K562 (cell line): ENCODE measurements around the gene SELENOT. TPM values are rescaled to one million over a fixed set of nuclear protein-coding genes. Genes with fewer than 3 reads are reported as not detected.

ENCODE experiments used
- ATAC-seq: fragments of 200-7000 bp; cut with Tn5 transposase; 3 replicates; pipeline ENCODE4 v1.9.1; 2020; ENCODE audit warnings: moderate library complexity
- BruUV-seq: library from RNA; stranded (reverse); fragments of 400-500 nt; replicated peaks from 2 replicates; lab custom pipeline; 2021; lab: Mats Ljungman, UMichigan
- CTCF ChIA-PET: fragments of 300-600 bp; formaldehyde crosslinking; extraction: SDS; loops from one replicate; lab custom pipeline; 2021; ENCODE audit warnings: low intra/inter-chr PET ratio; lab: Yijun Ruan, JAX
- POLR2A ChIA-PET: fragments of 300-600, 350-650 bp; sonication (Branson Sonifier 250); formaldehyde crosslinking; extraction: SDS; loops from one replicate; lab custom pipeline; 2021; ENCODE audit warnings: antibody characterized with exemption, inconsistent platforms; lab: Yijun Ruan, JAX
- DNase-seq, 4 experiments: peaks; one replicate each; pipeline versions ENCODE4 v3.0.0 to v3.0.0-alpha.2; 2011 to 2018; ENCODE audit warnings: low spot score in 3 of 4, mixed read lengths in 3 of 4; ENCODE audit errors: extremely low read depth in 1 of 4
- FAIRE-seq: peaks from 2 replicates; lab custom pipeline; 2011; peaks lifted over from hg19 to GRCh38; lab: Jason Lieb, UNC
- H2AFZ ChIP-seq: 2 replicates; pipeline ENCODE4 v1.6.0; 2011; ENCODE audit warnings: low read depth, low read length, control low read depth, inconsistent platforms
- H3K27ac ChIP-seq: fragments of 200-600 bp; 3 replicates; pipeline ENCODE4 v1.8.0; 2011; ENCODE audit warnings: low read depth, mild to moderate bottlenecking, control low read depth, inconsistent platforms, low read length, moderate library complexity, mixed read lengths; ENCODE audit errors: extremely low read depth
- H3K27me3 ChIP-seq, 2 experiments: fragments of 300-600 bp in 1 of 2; 2 replicates in 1 of 2; 3 replicates in 1 of 2; pipeline versions ENCODE4 v1.6.0 to v1.8.0; 2011; ENCODE audit warnings: inconsistent platforms in 2 of 2, low read length in 2 of 2, mild to moderate bottlenecking in 1 of 2, mixed read lengths in 1 of 2, moderate library complexity in 1 of 2; ENCODE audit not compliant: control insufficient read depth in 2 of 2, insufficient read depth in 2 of 2
- H3K36me3 ChIP-seq: fragments of 300-600 bp; 3 replicates; pipeline ENCODE4 v1.8.0; 2011; ENCODE audit warnings: mild to moderate bottlenecking, low read length, inconsistent platforms; ENCODE audit not compliant: control insufficient read depth, insufficient read depth
- H3K4me1 ChIP-seq, 2 experiments: fragments of 200-600 bp in 1 of 2; replicated peaks in 1 of 2; 2 replicates in 1 of 2; 3 replicates in 1 of 2; pipeline versions ENCODE4 v1.5.1 to v1.8.0; 2011; ENCODE audit warnings: inconsistent platforms in 2 of 2, low read length in 2 of 2, mild to moderate bottlenecking in 1 of 2, mixed read lengths in 1 of 2, moderate library complexity in 1 of 2; ENCODE audit not compliant: control insufficient read depth in 2 of 2, insufficient read depth in 2 of 2
- H3K4me2 ChIP-seq: 2 replicates; pipeline ENCODE4 v1.6.1; 2011; ENCODE audit warnings: low read length, control low read depth, inconsistent platforms, mixed read lengths; ENCODE audit not compliant: insufficient read depth
- H3K4me3 ChIP-seq: fragments of 200-600 bp; sonication (generic), shearing (Covaris generic); 2 replicates; pipeline ENCODE4 v1.5.1; 2016; ENCODE audit warnings: control low read depth, inconsistent platforms
- H3K79me2 ChIP-seq: fragments of 200-600 bp; 3 replicates; pipeline ENCODE4 v1.8.0; 2011; ENCODE audit warnings: low read length, inconsistent platforms; ENCODE audit not compliant: control insufficient read depth, insufficient read depth
- H3K9ac ChIP-seq, 2 experiments: 2 replicates each; pipeline versions ENCODE4 v1.6.0 to v1.6.1; 2011; ENCODE audit warnings: low read depth in 2 of 2, low read length in 2 of 2, control low read depth in 1 of 2, inconsistent platforms in 1 of 2, mild to moderate bottlenecking in 1 of 2, mixed read lengths in 1 of 2; ENCODE audit not compliant: insufficient read depth in 1 of 2
- H3K9me1 ChIP-seq: one replicate; pipeline ENCODE4 v1.6.0; 2011; ENCODE audit warnings: inconsistent platforms, mild to moderate bottlenecking, low read length, moderate library complexity; ENCODE audit not compliant: control insufficient read depth, insufficient read depth
- H3K9me3 ChIP-seq: replicated peaks from 2 replicates; pipeline ENCODE4 v1.5.1; 2011; ENCODE audit warnings: low read depth, low read length, inconsistent platforms; ENCODE audit not compliant: control insufficient read depth, insufficient read depth
- H4K20me1 ChIP-seq: replicated peaks from 2 replicates; pipeline ENCODE4 v1.6.1; 2011; ENCODE audit warnings: low read length, inconsistent platforms, mixed read lengths; ENCODE audit not compliant: control insufficient read depth, insufficient read depth
- DPF2 ChIP-seq: fragments of 450-650 bp; IDR thresholded peaks from 2 replicates; pipeline ENCODE4 v1.6.1; 2016
- E2F3 ChIP-seq: fragments of 250-450 bp; sonication (Bioruptor Pico); IDR thresholded peaks from 2 replicates; pipeline ENCODE4 v1.4.0; 2020; ENCODE audit warnings: mild to moderate bottlenecking
- IRF9 ChIP-seq: fragments of 450-650 bp; IDR thresholded peaks from 2 replicates; pipeline ENCODE4 v1.6.1; 2016; ENCODE audit warnings: missing biosample characterization, missing genetic modification characterization
- POLR2A ChIP-seq: fragments of 450-650 bp; conservative IDR thresholded peaks from 2 replicates; pipeline ENCODE4 v1.6.1; 2016
- TCF15 ChIP-seq: fragments of 250-450 bp; sonication (Bioruptor Pico); IDR thresholded peaks from 2 replicates; pipeline ENCODE4 v1.8.0; 2022; ENCODE audit warnings: moderate library complexity, mild to moderate bottlenecking, inconsistent platforms
- U2AF2 ChIP-seq: fragments of 200-400 bp; formaldehyde crosslinking; optimal IDR thresholded peaks from 2 replicates; pipeline ENCODE3; 2017; ENCODE audit warnings: low read depth, mild to moderate bottlenecking, low read length
- WGBS: fragments of 100-300 bp; shearing (Covaris generic); methylation state at CpG from one replicate; pipeline ENCODE4 v1.1.6; 2016; ENCODE audit warnings: low coverage, mixed read lengths; ENCODE audit not compliant: insufficient coverage; ENCODE audit errors: missing lambda C conversion rate; 5-methylcytosine and 5-hydroxymethylcytosine counted together
- in situ Hi-C: fragments of 300-500 bp; cut with MboI; formaldehyde crosslinking; loops from 4 replicates; pipeline ENCODE4 v1.15.0; 2018; ENCODE audit warnings: inconsistent platforms, mixed read lengths
- intact Hi-C: fragments of 100-400 bp; cut with micrococcal nuclease; formaldehyde crosslinking; loops from 2 replicates; pipeline ENCODE4 v1.14.2; 2022
- polyA plus RNA-seq, 8 experiments: library from polyadenylated mRNA; depleted of rRNA in 4 of 8; stranded (reverse) in 5 of 8; unstranded in 3 of 8; fragments of >200 nt; fragmentation: Nextera tagmentation in 2 of 8; fragmentation: Illumina TruSeq in 1 of 8; extraction: Ambion mirVana in 2 of 8; extraction: Trizol in 1 of 8; gene quantifications; 2 replicates each; pipeline versions ENCODE4 v1.2.1 to v1.2.3, GENCODE V29; 2011 to 2014; ENCODE audit warnings: inconsistent platforms in 1 of 8, missing spikeins in 1 of 8
- total RNA-seq, 7 experiments: library from RNA; depleted of rRNA in 6 of 7; stranded (reverse); fragments of >200 nt in 6 of 7; fragmentation: Illumina TruSeq in 2 of 7; extraction: Trizol in 2 of 7; gene quantifications; 2 replicates each; pipeline versions ENCODE4 v1.2.1 to v1.2.3, GENCODE V29; 2011 to 2021; ENCODE audit warnings: low replicate concordance in 1 of 7

The SELENOT gene
- total and polyA plus RNA-seq, 9 of the 15 experiments (the other 6 are each of a cell fraction or from before 2014, with no cell fraction given) = 33.0 to 411 (median 91.9) TPM

GRCh38 chr3:150623945-150624344 lies 20.8 kb downstream of the SELENOT start:
- no peaks in the 10 kb centered on the region for H3K27me3 ChIP-seq
- CTCF ChIA-PET = no interaction called here
- WGBS = 83% methylated on average over 1 of the region's 1 CpG

GRCh38 chr3:150626148-150626930 lies 23.2 kb downstream of the SELENOT start:
- intact Hi-C loops (no loop called here), in situ Hi-C loops (no loop called here)
- Histone ChIP-seq H3K4me2 (no peak overlapping the region), H3K9me3 (no peaks in the 10 kb centered on the region), H2AFZ (no peak overlapping the region), H3K4me3 (no peak overlapping the region), H3K9me1 (no peaks in the 10 kb centered on the region), H3K27me3 (no peaks in the 10 kb centered on the region), H3K4me1 (peaks cover 2 to 3% of the 10 kb centered on the region in 2 experiments; a peak in 3 of 5 replicates), H3K36me3 (peaks cover 68% of the 10 kb centered on the region), H3K79me2 (peaks cover 21% of the 10 kb centered on the region), H3K9ac (no peak overlapping the region), H3K27ac (no peak overlapping the region), H4K20me1 (no peaks in the 10 kb centered on the region)
- ATAC-seq (no peak), DNase-seq (no peak), FAIRE-seq (peak; percentile 29)
- CTCF ChIA-PET = no interaction called here
- no TSS peak for BruUV-seq
- POLR2A ChIA-PET = interaction anchor here (0.7 kb wide), 1 partner anchor 45 kb away, joined by 3 read pairs; no protein-coding TSS in a partner anchor
- WGBS = 100% methylated on average over 2 of the region's 2 CpGs
- TF ChIP-seq IRF9 (no peak), POLR2A (0 out of 2 replicates have a peak, but pooled peaks have one; percentile 11)

More at GRCh38 chr3:150623945-150624344, 20.8 kb downstream of the SELENOT start:
- H2AFZ ChIP-seq = no peak overlapping the region
- no peak for FAIRE-seq
- peaks cover 56% of the 10 kb centered on the region for H3K36me3 ChIP-seq
- no peak overlapping the region for H3K9ac ChIP-seq
- no peaks in the 10 kb centered on the region for H3K9me3 ChIP-seq
- BruUV-seq = no TSS peak
- intact Hi-C loops (no loop called here), in situ Hi-C loops (no loop called here)
- ATAC-seq = no peak
- no peaks in the 10 kb centered on the region for H3K9me1 ChIP-seq
- H3K4me2 ChIP-seq = no peak overlapping the region
- H3K4me1 ChIP-seq = no peaks in the 10 kb centered on the region
- no peak for DNase-seq
- no peak overlapping the region for H3K27ac ChIP-seq
- no peak overlapping the region for H3K4me3 ChIP-seq
- no peaks in the 10 kb centered on the region for H4K20me1 ChIP-seq
- POLR2A ChIA-PET = no interaction called here
- TF ChIP-seq TCF15 (CRISPR knock-in tag) (no peak), E2F3 (no peak), U2AF2 (no peak), DPF2 (no peak)
- TF ChIP-seq, all 486 proteins: peak for 0
- peaks cover 42% of the 10 kb centered on the region for H3K79me2 ChIP-seq
